Fibroblast of lung (primary cell): ENCODE data around the gene VEGFA. TPM values are rescaled to one million over a fixed set of nuclear protein-coding genes. Genes with fewer than 3 reads are reported as not detected.

ENCODE experiments used
- DNase-seq, 2 donors: peaks; one replicate each; pipeline versions ENCODE4 v3.0.0 to v3.0.0-alpha.2; 2010; ENCODE audit warnings: low read depth in 2 of 2
- H2AFZ ChIP-seq: 2 replicates; pipeline ENCODE4 v1.5.1; 2012; ENCODE audit warnings: low read length, control low read depth, inconsistent platforms
- H3K27ac ChIP-seq: 2 replicates; pipeline ENCODE4 v1.5.1; 2011; ENCODE audit warnings: low read length, control low read depth; ENCODE audit not compliant: insufficient read depth
- H3K27me3 ChIP-seq: 2 replicates; pipeline ENCODE4 v1.5.1; 2011; ENCODE audit warnings: mild to moderate bottlenecking, low read length; ENCODE audit not compliant: control insufficient read depth, insufficient read depth
- H3K36me3 ChIP-seq: 2 replicates; pipeline ENCODE4 v1.5.1; 2011; ENCODE audit warnings: low read length; ENCODE audit not compliant: control insufficient read depth, insufficient read depth
- H3K4me1 ChIP-seq: 2 replicates; pipeline ENCODE4 v1.5.1; 2011; ENCODE audit warnings: low read length; ENCODE audit not compliant: control insufficient read depth, insufficient read depth; ENCODE audit errors: extremely low read depth
- H3K4me2 ChIP-seq: 2 replicates; pipeline ENCODE4 v1.5.1; 2011; ENCODE audit warnings: low read length, control low read depth; ENCODE audit not compliant: insufficient read depth; ENCODE audit errors: extremely low read depth
- H3K4me3 ChIP-seq, 4 experiments: fragments of 200-600 bp in 1 of 4; sonication (generic) in 1 of 4; replicated peaks in 1 of 4; 2 replicates each; pipeline ENCODE4 v1.5.1; 2011 to 2016; ENCODE audit warnings: low read length in 4 of 4, low read depth in 3 of 4, mild to moderate bottlenecking in 3 of 4, control low read depth in 2 of 4, inconsistent platforms in 1 of 4, mixed read lengths in 1 of 4; ENCODE audit not compliant: insufficient read depth in 1 of 4; ENCODE audit errors: control extremely low read depth in 1 of 4
- H3K79me2 ChIP-seq: 2 replicates; pipeline ENCODE4 v1.5.1; 2012; ENCODE audit warnings: mild to moderate bottlenecking, low read length, inconsistent platforms; ENCODE audit not compliant: control insufficient read depth, insufficient read depth
- H3K9ac ChIP-seq: 2 replicates; pipeline ENCODE4 v1.5.1; 2011; ENCODE audit warnings: mild to moderate bottlenecking, low read length, control low read depth; ENCODE audit not compliant: insufficient read depth
- H3K9me3 ChIP-seq: 2 replicates; pipeline ENCODE4 v1.5.1; 2012; ENCODE audit warnings: low read depth, low read length; ENCODE audit not compliant: control insufficient read depth, insufficient read depth
- H4K20me1 ChIP-seq: 2 replicates; pipeline ENCODE4 v1.5.1; 2011; ENCODE audit warnings: low read length; ENCODE audit not compliant: control insufficient read depth, insufficient read depth; ENCODE audit errors: extremely low read depth
- CTCF ChIP-seq, 2 donors: IDR thresholded peaks in 1 of 2; conservative IDR thresholded peaks in 1 of 2; 1 replicate in 1 of 2; 2 replicates in 1 of 2; pipeline ENCODE4 v1.5.1; 2011 to 2012; ENCODE audit warnings: low read length in 2 of 2, control low read depth in 1 of 2, inconsistent platforms in 1 of 2, low read depth in 1 of 2, mild to moderate bottlenecking in 1 of 2
- EZH2 ChIP-seq: IDR thresholded peaks from 2 replicates; pipeline ENCODE4 v1.5.1; 2012; ENCODE audit warnings: low read length, control low read depth, mild to moderate bottlenecking; ENCODE audit errors: missing control alignments
- polyA plus RNA-seq, 2 donors: library from polyadenylated mRNA; depleted of rRNA in 1 of 2; stranded (reverse) in 1 of 2; unstranded in 1 of 2; fragments of >200 nt; gene quantifications; 2 replicates each; pipeline ENCODE4 v1.2.1, GENCODE V29; 2011 to 2012; ENCODE audit warnings: missing spikeins in 1 of 2
- total RNA-seq: library from RNA; depleted of rRNA; stranded (reverse); fragments of >200 nt; gene quantifications from 2 replicates; pipeline ENCODE4 v1.2.1, GENCODE V29; 2014

The VEGFA gene
- total and polyA plus RNA-seq, 2 donors (not counting 1 experiment from before 2014, with no cell fraction given), result 111 to 150 TPM

- peaks cover 49% of the 10 kb centered on the region for H3K79me2 ChIP-seq
- no peak overlapping the region for H3K27ac ChIP-seq
- no peaks in the 10 kb centered on the region for H3K9me3 ChIP-seq
- no peak for DNase-seq
- H3K9ac ChIP-seq, result no peak overlapping the region
- no peak overlapping the region for H2AFZ ChIP-seq
- peaks cover 50% of the 10 kb centered on the region for H3K36me3 ChIP-seq
- peaks cover 2% of the 10 kb centered on the region for H3K4me1 ChIP-seq
- H3K4me2 ChIP-seq, result no peak overlapping the region
- no peaks in the 10 kb centered on the region for H3K27me3 ChIP-seq
- H4K20me1 ChIP-seq, result peaks cover 2% of the 10 kb centered on the region
- H3K4me3 ChIP-seq, result no peak overlapping the region
- TF ChIP-seq EZH2, result no peak
- no peak for TF ChIP-seq CTCF (conservative IDR thresholded peaks at IDR 0.05 in 1 of 2, IDR thresholded peaks at IDR 0.05 in 1 of 2; ENCODE audit: low read depth in 1 of 2, low read length in 2 of 2)
These were observed 12.9 kb downstream of the VEGFA start for GRCh38 chr6:43782764-43783513.

GRCh38 chr6:43784049-43784855 lies 14.2 kb downstream of the VEGFA start:
- no peaks in the 10 kb centered on the region for H3K27me3 ChIP-seq
- H4K20me1 ChIP-seq, result peaks cover 2% of the 10 kb centered on the region
- no peak overlapping the region for H2AFZ ChIP-seq
- no peak overlapping the region for H3K27ac ChIP-seq
- peaks cover 36% of the 10 kb centered on the region for H3K79me2 ChIP-seq
- no peak overlapping the region for H3K4me3 ChIP-seq
- no peaks in the 10 kb centered on the region for H3K9me3 ChIP-seq
- TF ChIP-seq EZH2, result no peak
- TF ChIP-seq CTCF (conservative IDR thresholded peaks at IDR 0.05 in 1 of 2, IDR thresholded peaks at IDR 0.05 in 1 of 2; ENCODE audit: low read depth in 1 of 2, low read length in 2 of 2), result no peak
- peaks cover 38% of the 10 kb centered on the region for H3K36me3 ChIP-seq
- DNase-seq, result no peak
- H3K4me1 ChIP-seq, result peaks cover 2% of the 10 kb centered on the region
- H3K4me2 ChIP-seq, result no peak overlapping the region
- no peak overlapping the region for H3K9ac ChIP-seq

GRCh38 chr6:43785220-43785752 lies 15.3 kb downstream of the VEGFA start:
- peaks cover 2% of the 10 kb centered on the region for H4K20me1 ChIP-seq

More at GRCh38 chr6:43785220-43785752, 15.3 kb downstream of the VEGFA start:
- Histone ChIP-seq H3K36me3 (peaks cover 29% of the 10 kb centered on the region), H3K27ac (no peak overlapping the region), H3K4me2 (no peak overlapping the region), H3K79me2 (peaks cover 27% of the 10 kb centered on the region), H3K4me1 (peaks cover 2% of the 10 kb centered on the region), H3K9ac (no peak overlapping the region), H3K27me3 (no peaks in the 10 kb centered on the region), H3K4me3 (no peak overlapping the region), H2AFZ (no peak overlapping the region), H3K9me3 (no peaks in the 10 kb centered on the region)
- TF ChIP-seq EZH2 (no peak), CTCF (conservative IDR thresholded peaks at IDR 0.05 in 1 of 2, IDR thresholded peaks at IDR 0.05 in 1 of 2; ENCODE audit: low read depth in 1 of 2, low read length in 2 of 2) (no peak)
- no peak for DNase-seq
